K562 (cell line): Measurements from ENCODE around the gene B4GALNT3. TPM values are rescaled to one million over a fixed set of nuclear protein-coding genes. Genes with fewer than 3 reads are reported as not detected.

Source experiments
- ATAC-seq: fragments of 200-7000 bp; cut with Tn5 transposase; 3 replicates; pipeline ENCODE4 v1.9.1; 2020; ENCODE audit warnings: moderate library complexity
- BruUV-seq: library from RNA; stranded (reverse); fragments of 400-500 nt; replicated peaks from 2 replicates; lab custom pipeline; 2021; lab: Mats Ljungman, UMichigan
- CTCF ChIA-PET: fragments of 300-600 bp; formaldehyde crosslinking; extraction: SDS; loops from one replicate; lab custom pipeline; 2021; ENCODE audit warnings: low intra/inter-chr PET ratio; lab: Yijun Ruan, JAX
- POLR2A ChIA-PET: fragments of 300-600, 350-650 bp; sonication (Branson Sonifier 250); formaldehyde crosslinking; extraction: SDS; loops from one replicate; lab custom pipeline; 2021; ENCODE audit warnings: antibody characterized with exemption, inconsistent platforms; lab: Yijun Ruan, JAX
- DNase-seq, 4 experiments: peaks; one replicate each; pipeline versions ENCODE4 v3.0.0 to v3.0.0-alpha.2; 2011 to 2018; ENCODE audit warnings: low spot score in 3 of 4, mixed read lengths in 3 of 4; ENCODE audit errors: extremely low read depth in 1 of 4
- FAIRE-seq: peaks from 2 replicates; lab custom pipeline; 2011; peaks lifted over from hg19 to GRCh38; lab: Jason Lieb, UNC
- H2AFZ ChIP-seq: 2 replicates; pipeline ENCODE4 v1.6.0; 2011; ENCODE audit warnings: low read depth, low read length, control low read depth, inconsistent platforms
- H3K27ac ChIP-seq: fragments of 200-600 bp; 3 replicates; pipeline ENCODE4 v1.8.0; 2011; ENCODE audit warnings: low read depth, mild to moderate bottlenecking, control low read depth, inconsistent platforms, low read length, moderate library complexity, mixed read lengths; ENCODE audit errors: extremely low read depth
- H3K27me3 ChIP-seq, 2 experiments: fragments of 300-600 bp in 1 of 2; 2 replicates in 1 of 2; 3 replicates in 1 of 2; pipeline versions ENCODE4 v1.6.0 to v1.8.0; 2011; ENCODE audit warnings: inconsistent platforms in 2 of 2, low read length in 2 of 2, mild to moderate bottlenecking in 1 of 2, mixed read lengths in 1 of 2, moderate library complexity in 1 of 2; ENCODE audit not compliant: control insufficient read depth in 2 of 2, insufficient read depth in 2 of 2
- H3K36me3 ChIP-seq: fragments of 300-600 bp; 3 replicates; pipeline ENCODE4 v1.8.0; 2011; ENCODE audit warnings: mild to moderate bottlenecking, low read length, inconsistent platforms; ENCODE audit not compliant: control insufficient read depth, insufficient read depth
- H3K4me1 ChIP-seq, 2 experiments: fragments of 200-600 bp in 1 of 2; replicated peaks in 1 of 2; 2 replicates in 1 of 2; 3 replicates in 1 of 2; pipeline versions ENCODE4 v1.5.1 to v1.8.0; 2011; ENCODE audit warnings: inconsistent platforms in 2 of 2, low read length in 2 of 2, mild to moderate bottlenecking in 1 of 2, mixed read lengths in 1 of 2, moderate library complexity in 1 of 2; ENCODE audit not compliant: control insufficient read depth in 2 of 2, insufficient read depth in 2 of 2
- H3K4me2 ChIP-seq: 2 replicates; pipeline ENCODE4 v1.6.1; 2011; ENCODE audit warnings: low read length, control low read depth, inconsistent platforms, mixed read lengths; ENCODE audit not compliant: insufficient read depth
- H3K4me3 ChIP-seq: fragments of 200-600 bp; sonication (generic), shearing (Covaris generic); 2 replicates; pipeline ENCODE4 v1.5.1; 2016; ENCODE audit warnings: control low read depth, inconsistent platforms
- H3K79me2 ChIP-seq: fragments of 200-600 bp; 3 replicates; pipeline ENCODE4 v1.8.0; 2011; ENCODE audit warnings: low read length, inconsistent platforms; ENCODE audit not compliant: control insufficient read depth, insufficient read depth
- H3K9ac ChIP-seq, 2 experiments: 2 replicates each; pipeline versions ENCODE4 v1.6.0 to v1.6.1; 2011; ENCODE audit warnings: low read depth in 2 of 2, low read length in 2 of 2, control low read depth in 1 of 2, inconsistent platforms in 1 of 2, mild to moderate bottlenecking in 1 of 2, mixed read lengths in 1 of 2; ENCODE audit not compliant: insufficient read depth in 1 of 2
- H3K9me1 ChIP-seq: one replicate; pipeline ENCODE4 v1.6.0; 2011; ENCODE audit warnings: inconsistent platforms, mild to moderate bottlenecking, low read length, moderate library complexity; ENCODE audit not compliant: control insufficient read depth, insufficient read depth
- H3K9me3 ChIP-seq: replicated peaks from 2 replicates; pipeline ENCODE4 v1.5.1; 2011; ENCODE audit warnings: low read depth, low read length, inconsistent platforms; ENCODE audit not compliant: control insufficient read depth, insufficient read depth
- H4K20me1 ChIP-seq: replicated peaks from 2 replicates; pipeline ENCODE4 v1.6.1; 2011; ENCODE audit warnings: low read length, inconsistent platforms, mixed read lengths; ENCODE audit not compliant: control insufficient read depth, insufficient read depth
- ARID1B ChIP-seq: fragments of 450-650 bp; IDR thresholded peaks from 2 replicates; pipeline ENCODE4 v1.6.1; 2016; ENCODE audit warnings: antibody characterized with exemption, mild to moderate bottlenecking, inconsistent platforms
- KLF13 ChIP-seq: fragments of 450-650 bp; IDR thresholded peaks from 2 replicates; pipeline ENCODE4 v1.6.1; 2016; ENCODE audit warnings: missing genetic modification characterization, low read depth, mild to moderate bottlenecking, missing compliant biosample characterization, moderate library complexity, borderline replicate concordance
- MEF2D ChIP-seq: conservative IDR thresholded peaks from 2 replicates; pipeline ENCODE4 v1.6.1; 2016; ENCODE audit warnings: low read depth, missing genetic modification characterization, missing compliant biosample characterization
- PCBP1 ChIP-seq: fragments of 200-400 bp; formaldehyde crosslinking; IDR thresholded peaks from 2 replicates; pipeline ENCODE4 v1.6.1; 2018; ENCODE audit warnings: mild to moderate bottlenecking, low read depth, low read length; ENCODE audit not compliant: poor library complexity, severe bottlenecking
- POLR2B ChIP-seq: fragments of 450-650 bp; IDR thresholded peaks from 2 replicates; pipeline ENCODE4 v1.6.1; 2018; ENCODE audit warnings: low read depth; ENCODE audit not compliant: partially characterized antibody
- STAG1 ChIP-seq: sonication (generic); formaldehyde crosslinking; IDR thresholded peaks from 2 replicates; pipeline ENCODE4 v1.5.0; 2020; ENCODE audit warnings: missing genetic modification reagents, borderline replicate concordance
- ZNF134 ChIP-seq: fragments of 250-450 bp; sonication (Bioruptor Pico); conservative IDR thresholded peaks from 2 replicates; pipeline ENCODE4 v1.4.0; 2020
- ZNF282 ChIP-seq: sonication (generic); formaldehyde crosslinking; IDR thresholded peaks from 2 replicates; pipeline ENCODE4 v1.8.1; 2023; ENCODE audit warnings: missing genetic modification reagents
- ZNF696 ChIP-seq: fragments of 250-450 bp; sonication (Bioruptor Pico); conservative IDR thresholded peaks from 2 replicates; pipeline ENCODE4 v1.4.0; 2020; ENCODE audit warnings: mild to moderate bottlenecking, moderate library complexity
- ZNF717 ChIP-seq: fragments of 250-450 bp; sonication (Bioruptor Pico); IDR thresholded peaks from 2 replicates; pipeline ENCODE4 v1.5.0; 2021
- ZNF830 ChIP-seq: fragments of 250-450 bp; sonication (Bioruptor Pico); IDR thresholded peaks from 2 replicates; pipeline ENCODE4 v1.5.0; 2021; ENCODE audit warnings: mild to moderate bottlenecking
- WGBS: fragments of 100-300 bp; shearing (Covaris generic); methylation state at CpG from one replicate; pipeline ENCODE4 v1.1.6; 2016; ENCODE audit warnings: low coverage, mixed read lengths; ENCODE audit not compliant: insufficient coverage; ENCODE audit errors: missing lambda C conversion rate; 5-methylcytosine and 5-hydroxymethylcytosine counted together
- in situ Hi-C: fragments of 300-500 bp; cut with MboI; formaldehyde crosslinking; loops from 4 replicates; pipeline ENCODE4 v1.15.0; 2018; ENCODE audit warnings: inconsistent platforms, mixed read lengths
- intact Hi-C: fragments of 100-400 bp; cut with micrococcal nuclease; formaldehyde crosslinking; loops from 2 replicates; pipeline ENCODE4 v1.14.2; 2022
- polyA plus RNA-seq, 8 experiments: library from polyadenylated mRNA; depleted of rRNA in 4 of 8; stranded (reverse) in 5 of 8; unstranded in 3 of 8; fragments of >200 nt; fragmentation: Nextera tagmentation in 2 of 8; fragmentation: Illumina TruSeq in 1 of 8; extraction: Ambion mirVana in 2 of 8; extraction: Trizol in 1 of 8; gene quantifications; 2 replicates each; pipeline versions ENCODE4 v1.2.1 to v1.2.3, GENCODE V29; 2011 to 2014; ENCODE audit warnings: inconsistent platforms in 1 of 8, missing spikeins in 1 of 8
- total RNA-seq, 7 experiments: library from RNA; depleted of rRNA in 6 of 7; stranded (reverse); fragments of >200 nt in 6 of 7; fragmentation: Illumina TruSeq in 2 of 7; extraction: Trizol in 2 of 7; gene quantifications; 2 replicates each; pipeline versions ENCODE4 v1.2.1 to v1.2.3, GENCODE V29; 2011 to 2021; ENCODE audit warnings: low replicate concordance in 1 of 7
- TF ChIP-seq, protein P1 (sequence below), 2 experiments: fragments of 450-650 bp; formaldehyde crosslinking in 1 of 2; IDR thresholded peaks; 2 replicates each; pipeline versions ENCODE4 v1.4.0 to v1.6.1; 2014 to 2020; ENCODE audit warnings: mild to moderate bottlenecking in 2 of 2, borderline replicate concordance in 1 of 2, low read depth in 1 of 2
- TF ChIP-seq, protein P2 (sequence below): IDR thresholded peaks from 2 replicates; pipeline ENCODE4 v1.6.1; 2016; ENCODE audit warnings: missing genetic modification characterization, missing compliant biosample characterization

B4GALNT3 gene
- total and polyA plus RNA-seq, 9 of the 15 experiments (the other 6 are each of a cell fraction or from before 2014, with no cell fraction given), result 0.04 to 0.36 (median 0.10) TPM; not detected in 6

DNA sequence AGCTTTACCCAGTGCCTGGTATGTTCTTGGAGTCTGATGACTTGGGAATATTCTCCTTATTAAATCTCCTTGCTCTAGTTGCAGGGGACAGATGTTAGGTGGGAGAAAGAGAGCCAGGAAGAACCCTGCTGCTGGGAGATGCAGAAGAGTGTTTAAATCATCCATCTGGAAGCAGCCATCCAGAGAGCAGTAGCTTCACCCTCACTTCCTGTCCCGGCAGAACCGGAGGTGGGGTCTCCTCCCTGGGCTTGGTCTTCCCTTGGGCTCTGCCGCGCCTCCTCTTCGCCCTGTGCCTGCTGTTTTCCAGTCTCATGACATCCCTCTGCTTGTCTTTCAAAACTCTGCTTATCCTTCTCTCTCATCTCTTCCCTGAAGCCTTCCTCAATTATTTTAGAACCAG is 15.5 kb downstream of the B4GALNT3 start:
- H3K4me3 ChIP-seq, result no peak overlapping the region
- H2AFZ ChIP-seq, result no peak overlapping the region
- H4K20me1 ChIP-seq, result no peaks in the 10 kb centered on the region
- H3K36me3 ChIP-seq, result no peaks in the 10 kb centered on the region
- TF ChIP-seq ZNF696 (CRISPR knock-in tag) (no peak), KLF13 (tag) (no peak), ZNF830 (CRISPR knock-in tag) (no peak), PCBP1 (no peak), ARID1B (no peak), ZNF282 (no peak), STAG1 (CRISPR knock-in tag) (no peak), MEF2D (tag) (no peak), POLR2B (no peak), ZNF134 (no peak), ZNF717 (CRISPR knock-in tag) (no peak)
- TF ChIP-seq, protein P1, sequence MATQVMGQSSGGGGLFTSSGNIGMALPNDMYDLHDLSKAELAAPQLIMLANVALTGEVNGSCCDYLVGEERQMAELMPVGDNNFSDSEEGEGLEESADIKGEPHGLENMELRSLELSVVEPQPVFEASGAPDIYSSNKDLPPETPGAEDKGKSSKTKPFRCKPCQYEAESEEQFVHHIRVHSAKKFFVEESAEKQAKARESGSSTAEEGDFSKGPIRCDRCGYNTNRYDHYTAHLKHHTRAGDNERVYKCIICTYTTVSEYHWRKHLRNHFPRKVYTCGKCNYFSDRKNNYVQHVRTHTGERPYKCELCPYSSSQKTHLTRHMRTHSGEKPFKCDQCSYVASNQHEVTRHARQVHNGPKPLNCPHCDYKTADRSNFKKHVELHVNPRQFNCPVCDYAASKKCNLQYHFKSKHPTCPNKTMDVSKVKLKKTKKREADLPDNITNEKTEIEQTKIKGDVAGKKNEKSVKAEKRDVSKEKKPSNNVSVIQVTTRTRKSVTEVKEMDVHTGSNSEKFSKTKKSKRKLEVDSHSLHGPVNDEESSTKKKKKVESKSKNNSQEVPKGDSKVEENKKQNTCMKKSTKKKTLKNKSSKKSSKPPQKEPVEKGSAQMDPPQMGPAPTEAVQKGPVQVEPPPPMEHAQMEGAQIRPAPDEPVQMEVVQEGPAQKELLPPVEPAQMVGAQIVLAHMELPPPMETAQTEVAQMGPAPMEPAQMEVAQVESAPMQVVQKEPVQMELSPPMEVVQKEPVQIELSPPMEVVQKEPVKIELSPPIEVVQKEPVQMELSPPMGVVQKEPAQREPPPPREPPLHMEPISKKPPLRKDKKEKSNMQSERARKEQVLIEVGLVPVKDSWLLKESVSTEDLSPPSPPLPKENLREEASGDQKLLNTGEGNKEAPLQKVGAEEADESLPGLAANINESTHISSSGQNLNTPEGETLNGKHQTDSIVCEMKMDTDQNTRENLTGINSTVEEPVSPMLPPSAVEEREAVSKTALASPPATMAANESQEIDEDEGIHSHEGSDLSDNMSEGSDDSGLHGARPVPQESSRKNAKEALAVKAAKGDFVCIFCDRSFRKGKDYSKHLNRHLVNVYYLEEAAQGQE (IDR thresholded peaks at IDR 0.05; ENCODE audit: borderline replicate concordance), result no peak
- TF ChIP-seq, protein P1 (CRISPR knock-in tag; IDR thresholded peaks at IDR 0.05; ENCODE audit: low read depth), result no peak
- TF ChIP-seq, protein P2, sequence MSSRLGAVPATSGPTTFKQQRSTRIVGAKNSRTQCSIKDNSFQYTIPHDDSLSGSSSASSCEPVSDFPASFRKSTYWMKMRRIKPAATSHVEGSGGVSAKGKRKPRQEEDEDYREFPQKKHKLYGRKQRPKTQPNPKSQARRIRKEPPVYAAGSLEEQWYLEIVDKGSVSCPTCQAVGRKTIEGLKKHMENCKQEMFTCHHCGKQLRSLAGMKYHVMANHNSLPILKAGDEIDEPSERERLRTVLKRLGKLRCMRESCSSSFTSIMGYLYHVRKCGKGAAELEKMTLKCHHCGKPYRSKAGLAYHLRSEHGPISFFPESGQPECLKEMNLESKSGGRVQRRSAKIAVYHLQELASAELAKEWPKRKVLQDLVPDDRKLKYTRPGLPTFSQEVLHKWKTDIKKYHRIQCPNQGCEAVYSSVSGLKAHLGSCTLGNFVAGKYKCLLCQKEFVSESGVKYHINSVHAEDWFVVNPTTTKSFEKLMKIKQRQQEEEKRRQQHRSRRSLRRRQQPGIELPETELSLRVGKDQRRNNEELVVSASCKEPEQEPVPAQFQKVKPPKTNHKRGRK (tag), result no peak
- H3K4me1 ChIP-seq, result peaks cover 0 to 4% of the 10 kb centered on the region in 2 experiments; a peak in 3 of 5 replicates
- H3K4me2 ChIP-seq, result no peak overlapping the region
- in situ Hi-C loops (no loop called here), intact Hi-C loops (no loop called here)
- H3K79me2 ChIP-seq, result no peaks in the 10 kb centered on the region
- ChIA-PET POLR2A (interaction anchor here (0.6 to 0.7 kb wide), 2 partner anchors 13 to 1125 kb away, joined by 3 read pairs; no protein-coding TSS in a partner anchor), CTCF (interaction anchor here (0.7 kb wide), 1 partner anchor 16 kb away, joined by 3 read pairs; no protein-coding TSS in a partner anchor)
- no peak for FAIRE-seq
- no TSS peak for BruUV-seq
- no peaks in the 10 kb centered on the region for H3K9me1 ChIP-seq
- ATAC-seq, result no peak
- H3K27me3 ChIP-seq, result peaks cover 10 to 27% of the 10 kb centered on the region in 2 experiments; a peak in 4 of 5 replicates
- no peaks in the 10 kb centered on the region for H3K9me3 ChIP-seq
- no peak for DNase-seq
- 0% methylated on average over 1 of the region's 5 CpGs for WGBS
- H3K27ac ChIP-seq, result no peak overlapping the region
- no peak overlapping the region for H3K9ac ChIP-seq
